ENCODE measurements around the gene THBS4. TPM values are rescaled to one million over a fixed set of nuclear protein-coding genes. Genes with fewer than 3 reads are reported as not detected.

THBS4 gene
- total and polyA plus RNA-seq, 9 of the 15 experiments (the other 6 are each of a cell fraction or from before 2014, with no cell fraction given): 0.07 to 0.08 TPM; not detected in 7

- ATAC-seq (no peak), FAIRE-seq (no peak), DNase-seq (ENCODE audit: extremely low read depth in 1 of 4, low spot score in 3 of 4) (no peak)
- peaks cover 0 to 8% of the 10 kb centered on the region in 2 experiments; a peak in 3 of 5 replicates for H3K27me3 ChIP-seq (ENCODE audit: control insufficient read depth in 2 of 2, insufficient read depth in 2 of 2, low read length in 2 of 2)
- no peak overlapping the region for H3K4me3 ChIP-seq
- H3K79me2 ChIP-seq (ENCODE audit: control insufficient read depth, insufficient read depth, low read length): no peaks in the 10 kb centered on the region
- no peak for TF ChIP-seq HCFC1 (IDR thresholded peaks at IDR 0.05; ENCODE audit: low read depth, low read length)
- 0 out of 2 replicates have a peak, but pooled peaks have one; percentile 20 for TF ChIP-seq ATF3 (IDR thresholded peaks at IDR 0.05)
- no peak for TF ChIP-seq ATF3 (CRISPR knock-in tag; conservative IDR thresholded peaks at IDR 0.05)
- no peak for TF ChIP-seq ZBTB12 (CRISPR knock-in tag; IDR thresholded peaks at IDR 0.05)
- TF ChIP-seq MAFK (IDR thresholded peaks at IDR 0.05; ENCODE audit: low read length): no peak
- intact Hi-C loops (cut with micrococcal nuclease) (no loop called here), in situ Hi-C loops (cut with MboI) (no loop called here)
- H3K4me2 ChIP-seq (ENCODE audit: insufficient read depth, low read length): no peak overlapping the region
- no peak overlapping the region for H3K27ac ChIP-seq (ENCODE audit: extremely low read depth, low read depth, low read length)
- H4K20me1 ChIP-seq (replicated peaks; ENCODE audit: control insufficient read depth, insufficient read depth, low read length): no peaks in the 10 kb centered on the region
- H3K4me1 ChIP-seq (replicated peaks in 1 of 2; ENCODE audit: control insufficient read depth in 2 of 2, insufficient read depth in 2 of 2, low read length in 2 of 2): no peaks in the 10 kb centered on the region
- peaks cover 3% of the 10 kb centered on the region; the same call in 1 of the 2 replicates for H3K9me3 ChIP-seq (replicated peaks; ENCODE audit: control insufficient read depth, insufficient read depth, low read depth, low read length)
- ChIA-PET CTCF (ENCODE audit: low intra/inter-chr PET ratio) (no interaction called here), POLR2A (no interaction called here)
- no peaks in the 10 kb centered on the region for H3K36me3 ChIP-seq (ENCODE audit: control insufficient read depth, insufficient read depth, low read length)
- 14% methylated on average over 5 of the region's 5 CpGs for WGBS (ENCODE audit: insufficient coverage, low coverage, missing lambda C conversion rate)
- no peaks in the 10 kb centered on the region for H3K9me1 ChIP-seq (ENCODE audit: control insufficient read depth, insufficient read depth, low read length)
- BruUV-seq (replicated peaks): no TSS peak
- no peak overlapping the region for H2AFZ ChIP-seq (ENCODE audit: low read depth, low read length)
- no peak overlapping the region for H3K9ac ChIP-seq (ENCODE audit: insufficient read depth in 1 of 2, low read depth in 2 of 2, low read length in 2 of 2)
Measured at GRCh38 chr5:80129146-80129545, 94.0 kb downstream of the THBS4 start.

Small RNA genes within 50 kb of the gene (small RNA-seq; reads per million reads assigned to genes)
- gene TRMT112P2: not detected

Other genes with a start within 250 kb of the THBS4 start
- 0.08 and 0.14 TPM in 2 replicates for gene MTX3, start 44.1 kb upstream of the THBS4 start, total RNA-seq (2014; rRNA removed)
- 0.22 and 0.32 TPM in 2 replicates for gene MTX3, start 44.1 kb upstream of the THBS4 start, total RNA-seq (2014; rRNA removed; fragmentation: Illumina TruSeq; extraction: Trizol)
- gene MTX3, start 44.1 kb upstream of the THBS4 start, total RNA-seq (2015; rRNA removed; fragmentation: Illumina TruSeq; extraction: Trizol): 0.15 and 0.36 TPM in 2 replicates
- 0.11 and 0.29 TPM in 2 replicates for gene MTX3, start 44.1 kb upstream of the THBS4 start, total RNA-seq (2021)
- 0.04 and 0.07 TPM in 2 replicates for gene MTX3, start 44.1 kb upstream of the THBS4 start, polyA plus RNA-seq (2011; rRNA removed)
- gene MTX3, start 44.1 kb upstream of the THBS4 start, polyA plus RNA-seq (2014; fragmentation: Illumina TruSeq; extraction: Trizol): 0.11 and 0.12 TPM in 2 replicates
- gene MTX3, start 44.1 kb upstream of the THBS4 start, polyA plus RNA-seq (2014; fragmentation: Nextera tagmentation; extraction: Ambion mirVana): under 1 TPM in 1 of 2 experiments, not detected in 1; 0.10 TPM
- gene MTX3, start 44.1 kb upstream of the THBS4 start, polyA plus RNA-seq (2014; rRNA removed): 0.12 and 0.16 TPM in 2 replicates
- 1.9 and 2.9 TPM in 2 replicates for gene SERINC5, start 220.7 kb downstream of the THBS4 start, total RNA-seq (2014; rRNA removed)
- gene SERINC5, start 220.7 kb downstream of the THBS4 start, total RNA-seq (2014; rRNA removed; fragmentation: Illumina TruSeq; extraction: Trizol): 5.2 and 5.4 TPM in 2 replicates
- 4.6 TPM in 2 replicates for gene SERINC5, start 220.7 kb downstream of the THBS4 start, total RNA-seq (2015; rRNA removed; fragmentation: Illumina TruSeq; extraction: Trizol)
- gene SERINC5, start 220.7 kb downstream of the THBS4 start, total RNA-seq (2021): 7.2 and 7.9 TPM in 2 replicates
- gene SERINC5, start 220.7 kb downstream of the THBS4 start, polyA plus RNA-seq (2011; rRNA removed): 6.5 and 7.6 TPM in 2 replicates
- gene SERINC5, start 220.7 kb downstream of the THBS4 start, polyA plus RNA-seq (2014; fragmentation: Illumina TruSeq; extraction: Trizol): 3.7 TPM in 2 replicates
- 1 to 10 TPM; 1.4 to 2.7 TPM for gene SERINC5, start 220.7 kb downstream of the THBS4 start, polyA plus RNA-seq (2014; fragmentation: Nextera tagmentation; extraction: Ambion mirVana)
- 3.1 and 3.6 TPM in 2 replicates for gene SERINC5, start 220.7 kb downstream of the THBS4 start, polyA plus RNA-seq (2014; rRNA removed)